ENCODE data around the gene PSAPL1.

- TF ChIP-seq EZH2 (IDR thresholded peaks at IDR 0.05; ENCODE audit: insufficient read depth, poor library complexity, severe bottlenecking) (no peak), EZH2phosphoT487 (IDR thresholded peaks at IDR 0.05; ENCODE audit: insufficient read depth, low read depth) (no peak)
Measured at GRCh38 chr4:7423801-7424552, 10.8 kb downstream of the PSAPL1 start.
